ENCODE results near the gene RNF115. TPM values are rescaled to one million over a fixed set of nuclear protein-coding genes. Genes with fewer than 3 reads are reported as not detected.

Gene RNF115
- total RNA-seq, 1 donor from 2014 or later = 15.9 TPM

DNA sequence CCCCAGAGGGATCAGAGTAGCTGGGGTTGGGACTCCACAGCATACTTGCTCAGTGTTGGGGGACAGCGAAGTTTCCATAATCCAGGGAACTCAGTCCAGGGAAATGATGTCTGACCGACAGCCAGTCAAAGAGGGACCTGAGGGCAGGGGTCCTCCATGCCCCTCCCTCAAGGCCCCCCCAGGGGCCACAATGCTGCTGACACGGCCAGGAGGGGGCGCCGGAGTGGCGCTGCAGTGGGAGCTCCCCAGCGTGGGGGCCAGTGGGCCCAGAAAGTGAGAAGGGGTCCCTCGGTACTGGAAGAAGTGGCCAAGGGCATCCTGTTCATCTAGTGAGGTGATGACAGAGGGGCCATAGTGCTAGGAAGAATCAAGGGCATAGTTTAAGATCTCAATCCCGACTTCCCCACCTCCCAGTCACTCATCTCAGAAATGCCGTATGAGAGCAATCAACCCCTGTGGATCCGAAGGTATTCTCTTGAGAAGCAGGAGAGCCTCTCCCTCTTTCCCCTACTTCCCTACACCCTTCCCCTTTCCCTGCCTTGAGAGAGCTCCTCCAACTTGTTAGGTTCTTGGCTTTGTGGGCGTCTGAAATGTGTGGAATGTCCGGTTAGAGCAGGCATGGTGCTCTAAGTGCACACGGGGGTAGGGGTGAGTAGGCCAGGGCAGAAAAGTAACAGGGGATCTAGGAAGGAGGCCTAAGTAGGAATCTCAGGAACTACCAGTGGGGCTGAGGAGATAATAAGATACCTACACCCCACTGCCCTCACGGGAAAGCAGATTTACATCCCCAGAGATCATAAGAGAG, 25.7 kb upstream of the RNF115 start:
- H3K27me3 Mint-ChIP-seq (ENCODE audit: unreplicated experiment) = no peaks in the 10 kb centered on the region
- no peaks in the 10 kb centered on the region for H3K9me3 Mint-ChIP-seq (ENCODE audit: unreplicated experiment)
- TF ChIP-seq, protein P1, sequence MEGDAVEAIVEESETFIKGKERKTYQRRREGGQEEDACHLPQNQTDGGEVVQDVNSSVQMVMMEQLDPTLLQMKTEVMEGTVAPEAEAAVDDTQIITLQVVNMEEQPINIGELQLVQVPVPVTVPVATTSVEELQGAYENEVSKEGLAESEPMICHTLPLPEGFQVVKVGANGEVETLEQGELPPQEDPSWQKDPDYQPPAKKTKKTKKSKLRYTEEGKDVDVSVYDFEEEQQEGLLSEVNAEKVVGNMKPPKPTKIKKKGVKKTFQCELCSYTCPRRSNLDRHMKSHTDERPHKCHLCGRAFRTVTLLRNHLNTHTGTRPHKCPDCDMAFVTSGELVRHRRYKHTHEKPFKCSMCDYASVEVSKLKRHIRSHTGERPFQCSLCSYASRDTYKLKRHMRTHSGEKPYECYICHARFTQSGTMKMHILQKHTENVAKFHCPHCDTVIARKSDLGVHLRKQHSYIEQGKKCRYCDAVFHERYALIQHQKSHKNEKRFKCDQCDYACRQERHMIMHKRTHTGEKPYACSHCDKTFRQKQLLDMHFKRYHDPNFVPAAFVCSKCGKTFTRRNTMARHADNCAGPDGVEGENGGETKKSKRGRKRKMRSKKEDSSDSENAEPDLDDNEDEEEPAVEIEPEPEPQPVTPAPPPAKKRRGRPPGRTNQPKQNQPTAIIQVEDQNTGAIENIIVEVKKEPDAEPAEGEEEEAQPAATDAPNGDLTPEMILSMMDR (IDR thresholded peaks at IDR 0.05) = peak; percentile 52
- no peak overlapping the region for H3K4me3 Mint-ChIP-seq (ENCODE audit: unreplicated experiment)
- H3K36me3 Mint-ChIP-seq (ENCODE audit: unreplicated experiment) = peaks cover 25% of the 10 kb centered on the region
- DNase-seq (ENCODE audit: extremely low spot score, unreplicated experiment) = no peak
- H3K27ac Mint-ChIP-seq (ENCODE audit: unreplicated experiment) = peak overlapping the region; percentile 32
- peaks cover 17% of the 10 kb centered on the region for H3K4me1 Mint-ChIP-seq (ENCODE audit: unreplicated experiment)

DNA sequence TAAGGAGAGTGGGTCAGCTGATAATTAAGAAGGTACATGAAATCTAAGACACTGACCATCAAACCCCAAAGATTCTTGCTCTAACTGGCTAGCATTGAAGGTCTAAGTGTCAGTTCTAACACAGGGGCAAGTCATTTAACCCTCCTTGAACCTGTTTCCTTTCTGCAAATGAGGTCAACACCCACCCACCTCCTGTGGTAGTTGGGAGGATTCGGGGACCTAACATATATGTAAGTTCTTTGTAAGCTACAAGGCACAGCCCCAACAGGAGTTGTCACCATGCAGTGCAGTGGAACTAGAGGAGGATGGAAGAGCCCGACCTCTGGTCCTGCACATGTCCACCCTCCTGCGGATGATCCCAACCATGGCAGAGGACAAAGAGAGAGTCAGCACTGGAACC, 23.9 kb upstream of the RNF115 start:
- H3K9me3 Mint-ChIP-seq (ENCODE audit: unreplicated experiment) = no peaks in the 10 kb centered on the region
- H3K36me3 Mint-ChIP-seq (ENCODE audit: unreplicated experiment) = peaks cover 20% of the 10 kb centered on the region
- H3K4me3 Mint-ChIP-seq (ENCODE audit: unreplicated experiment) = no peak overlapping the region
- no peaks in the 10 kb centered on the region for H3K27me3 Mint-ChIP-seq (ENCODE audit: unreplicated experiment)
- no peak for DNase-seq (ENCODE audit: extremely low spot score, unreplicated experiment)
- H3K27ac Mint-ChIP-seq (ENCODE audit: unreplicated experiment) = no peak overlapping the region
- peaks cover 17% of the 10 kb centered on the region for H3K4me1 Mint-ChIP-seq (ENCODE audit: unreplicated experiment)
- TF ChIP-seq, protein P1 (IDR thresholded peaks at IDR 0.05) = no peak

DNA sequence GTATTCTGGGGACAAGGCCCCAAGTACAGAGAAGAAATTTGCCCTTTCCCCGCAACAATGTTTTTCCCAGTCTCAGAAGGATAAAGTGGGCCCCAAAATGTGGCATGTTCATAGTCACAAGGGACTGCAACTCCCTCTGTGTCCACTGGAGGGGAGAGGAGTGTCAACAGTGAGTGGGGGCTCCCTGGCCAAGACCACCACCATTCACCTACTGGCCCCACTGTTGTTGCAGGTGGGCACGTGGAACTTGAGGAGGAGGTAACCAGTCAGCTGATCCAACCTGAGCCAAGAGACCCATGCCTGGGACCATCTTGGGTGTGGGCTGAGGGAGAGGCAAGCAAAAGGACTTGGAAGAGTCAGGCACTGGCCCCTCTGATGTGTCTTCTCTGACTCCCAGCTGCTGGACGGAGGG, 22.3 kb upstream of the RNF115 start:
- Mint-ChIP-seq H3K36me3 (ENCODE audit: unreplicated experiment) (peaks cover 27% of the 10 kb centered on the region), H3K27ac (ENCODE audit: unreplicated experiment) (no peak overlapping the region), H3K4me1 (ENCODE audit: unreplicated experiment) (peaks cover 17% of the 10 kb centered on the region), H3K4me3 (ENCODE audit: unreplicated experiment) (no peak overlapping the region), H3K27me3 (ENCODE audit: unreplicated experiment) (no peaks in the 10 kb centered on the region), H3K9me3 (ENCODE audit: unreplicated experiment) (no peaks in the 10 kb centered on the region)
- TF ChIP-seq, protein P1 (IDR thresholded peaks at IDR 0.05) = peak; percentile 60
- DNase-seq (ENCODE audit: extremely low spot score, unreplicated experiment) = no peak

DNA sequence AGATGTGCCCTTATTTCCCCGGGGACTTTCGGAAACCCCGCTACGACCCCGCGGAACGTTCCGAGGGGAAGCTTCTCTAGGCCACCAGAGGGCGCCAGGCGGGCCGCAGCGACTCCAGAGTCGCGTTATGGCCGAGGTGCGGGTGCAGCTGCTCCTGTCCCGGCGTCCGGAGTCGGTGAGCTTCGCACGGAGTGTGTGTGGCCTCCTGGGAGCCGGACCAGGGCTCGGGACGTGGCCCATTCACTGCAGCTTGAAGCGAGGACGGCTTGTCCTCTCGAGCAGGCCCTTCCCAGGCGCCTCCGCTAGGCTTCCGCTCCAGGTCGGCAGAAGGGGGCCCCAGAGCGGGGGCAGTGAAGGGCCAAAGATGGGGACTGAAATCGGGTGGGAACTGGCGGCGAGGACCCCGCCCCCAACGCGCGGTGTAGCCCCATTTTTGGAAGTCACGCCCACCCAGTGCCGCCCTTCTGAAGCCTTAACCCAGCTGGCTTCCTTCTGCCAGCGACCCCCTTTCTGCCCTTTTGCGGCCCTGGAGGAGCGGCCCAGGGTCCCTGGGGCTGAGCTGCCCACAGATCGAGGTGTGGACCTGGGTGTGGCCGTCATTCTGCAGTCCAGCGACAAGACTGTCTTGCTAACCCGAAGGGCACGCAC, 21.7 kb upstream of the RNF115 start, which contains the start of gene NUDT17:
TSS of gene NUDT17 (plus strand) at position 117 of the 648 bp plus-strand sequence. CDS start at position 128, 11 bp downstream.
- no peaks in the 10 kb centered on the region for H3K9me3 Mint-ChIP-seq (ENCODE audit: unreplicated experiment)
- no peaks in the 10 kb centered on the region for H3K27me3 Mint-ChIP-seq (ENCODE audit: unreplicated experiment)
- no peak within 1 kb of the TSS for H3K4me3 Mint-ChIP-seq (ENCODE audit: unreplicated experiment)
- H3K27ac Mint-ChIP-seq (ENCODE audit: unreplicated experiment) = no peak within 1 kb of the TSS
- peaks cover 16% of the 10 kb centered on the region for H3K4me1 Mint-ChIP-seq (ENCODE audit: unreplicated experiment)
- DNase-seq (ENCODE audit: extremely low spot score, unreplicated experiment) = peak; percentile 93
- peaks cover 27% of the 10 kb centered on the region for H3K36me3 Mint-ChIP-seq (ENCODE audit: unreplicated experiment)
- TF ChIP-seq, protein P1 (IDR thresholded peaks at IDR 0.05) = peak; percentile 97

DNA sequence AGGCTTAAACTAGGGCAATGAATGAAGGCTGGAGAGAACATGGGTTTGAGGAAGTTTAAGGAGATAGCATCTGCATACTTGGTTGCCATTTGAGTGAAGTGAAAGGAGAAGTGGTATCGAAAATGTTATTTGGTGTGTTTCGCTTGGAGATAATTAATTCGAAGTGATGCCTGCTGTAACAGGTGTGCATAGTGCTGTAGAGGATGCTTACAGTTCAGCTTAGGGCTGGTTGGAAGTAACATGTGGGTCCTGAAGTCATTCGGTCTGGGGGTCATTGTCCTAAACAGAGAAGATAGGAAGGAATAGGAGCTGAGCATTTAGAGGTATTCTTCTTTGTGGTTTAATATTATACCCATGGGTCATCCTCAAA, 21.2 kb upstream of the RNF115 start:
- no peak for DNase-seq (ENCODE audit: extremely low spot score, unreplicated experiment)
- Mint-ChIP-seq H3K36me3 (ENCODE audit: unreplicated experiment) (peaks cover 29% of the 10 kb centered on the region), H3K9me3 (ENCODE audit: unreplicated experiment) (no peaks in the 10 kb centered on the region), H3K4me1 (ENCODE audit: unreplicated experiment) (peaks cover 12% of the 10 kb centered on the region), H3K27ac (ENCODE audit: unreplicated experiment) (no peak overlapping the region), H3K27me3 (ENCODE audit: unreplicated experiment) (no peaks in the 10 kb centered on the region), H3K4me3 (ENCODE audit: unreplicated experiment) (no peak overlapping the region)
- TF ChIP-seq, protein P1 (IDR thresholded peaks at IDR 0.05) = no peak
